ENCODE data around the gene STIMATE. TPM values are rescaled to one million over a fixed set of nuclear protein-coding genes. Genes with fewer than 3 reads are reported as not detected.

Gene STIMATE
- polyA plus RNA-seq, 3 donors = 8.9 to 49.9 (median 11.7) TPM

DNA sequence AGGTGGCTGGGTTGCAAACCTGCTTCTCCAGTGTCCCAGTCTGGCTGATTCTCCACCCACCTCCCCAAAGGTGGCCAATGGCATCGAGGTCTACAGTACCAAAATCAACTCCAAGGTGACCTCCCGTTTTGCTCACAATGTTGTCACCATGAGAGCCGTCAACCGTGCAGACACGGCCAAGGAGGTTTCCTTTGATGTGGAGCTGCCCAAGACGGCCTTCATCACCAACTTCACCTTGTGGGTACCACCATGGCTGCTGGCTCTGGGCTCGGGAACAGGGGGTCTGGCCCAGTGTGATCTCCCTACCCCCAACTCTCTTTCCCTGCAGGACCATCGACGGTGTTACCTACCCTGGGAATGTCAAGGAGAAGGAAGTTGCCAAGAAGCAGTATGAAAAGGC lies 100.9 kb downstream of the STIMATE start:
- Histone ChIP-seq H3K36me3 (replicated peaks in 1 of 2; ENCODE audit: control insufficient read depth in 1 of 2, insufficient read depth in 2 of 2, low read length in 2 of 2) (no peaks in the 10 kb centered on the region), H3K4me3 (replicated peaks in 1 of 3; ENCODE audit: low read depth in 2 of 3, low read length in 3 of 3) (no peak overlapping the region), H3K9me3 (replicated peaks in 1 of 2; ENCODE audit: control insufficient read depth in 1 of 2, insufficient read depth in 1 of 2, low read length in 2 of 2) (no peaks in the 10 kb centered on the region), H3K27me3 (ENCODE audit: control insufficient read depth in 2 of 2, insufficient read depth in 2 of 2, low read length in 2 of 2) (no peaks in the 10 kb centered on the region), H3K9ac (ENCODE audit: insufficient read depth, low read length, poor library complexity, severe bottlenecking) (no peak overlapping the region), H3K4me2 (replicated peaks; ENCODE audit: extremely low read depth, low read length, poor library complexity, severe bottlenecking) (no peak overlapping the region), H3K27ac (ENCODE audit: low read depth in 1 of 2, low read length in 2 of 2) (no peak overlapping the region), H3K79me2 (ENCODE audit: insufficient read depth, low read length) (no peaks in the 10 kb centered on the region), H3K4me1 (ENCODE audit: control insufficient read depth in 1 of 2, insufficient read depth in 2 of 2, low read length in 2 of 2) (peaks cover 10 to 13% of the 10 kb centered on the region in 2 donors), H2AFZ (ENCODE audit: insufficient read depth, low read depth, low read length, poor library complexity, severe bottlenecking) (no peak overlapping the region), H4K20me1 (ENCODE audit: insufficient read depth, low read length) (no peaks in the 10 kb centered on the region)
- TF ChIP-seq, protein P1, sequence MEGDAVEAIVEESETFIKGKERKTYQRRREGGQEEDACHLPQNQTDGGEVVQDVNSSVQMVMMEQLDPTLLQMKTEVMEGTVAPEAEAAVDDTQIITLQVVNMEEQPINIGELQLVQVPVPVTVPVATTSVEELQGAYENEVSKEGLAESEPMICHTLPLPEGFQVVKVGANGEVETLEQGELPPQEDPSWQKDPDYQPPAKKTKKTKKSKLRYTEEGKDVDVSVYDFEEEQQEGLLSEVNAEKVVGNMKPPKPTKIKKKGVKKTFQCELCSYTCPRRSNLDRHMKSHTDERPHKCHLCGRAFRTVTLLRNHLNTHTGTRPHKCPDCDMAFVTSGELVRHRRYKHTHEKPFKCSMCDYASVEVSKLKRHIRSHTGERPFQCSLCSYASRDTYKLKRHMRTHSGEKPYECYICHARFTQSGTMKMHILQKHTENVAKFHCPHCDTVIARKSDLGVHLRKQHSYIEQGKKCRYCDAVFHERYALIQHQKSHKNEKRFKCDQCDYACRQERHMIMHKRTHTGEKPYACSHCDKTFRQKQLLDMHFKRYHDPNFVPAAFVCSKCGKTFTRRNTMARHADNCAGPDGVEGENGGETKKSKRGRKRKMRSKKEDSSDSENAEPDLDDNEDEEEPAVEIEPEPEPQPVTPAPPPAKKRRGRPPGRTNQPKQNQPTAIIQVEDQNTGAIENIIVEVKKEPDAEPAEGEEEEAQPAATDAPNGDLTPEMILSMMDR (IDR thresholded peaks at IDR 0.05) = no peak
- DNase-seq = no peak
- Mint-ChIP-seq H3K4me3 (no peak overlapping the region), H3K27ac (no peak overlapping the region), H3K4me1 (peaks cover 11% of the 10 kb centered on the region), H3K36me3 (no peaks in the 10 kb centered on the region), H3K27me3 (ENCODE audit: low read depth in 3 of 3) (peaks cover 2 to 6% (median 4%) of the 10 kb centered on the region in 3 donors), H3K9me3 (no peaks in the 10 kb centered on the region)
- intact Hi-C loops (cut with micrococcal nuclease) = no loop called here
- WGBS (ENCODE audit: insufficient coverage) = 96% methylated on average over 7 of the region's 9 CpGs

DNA sequence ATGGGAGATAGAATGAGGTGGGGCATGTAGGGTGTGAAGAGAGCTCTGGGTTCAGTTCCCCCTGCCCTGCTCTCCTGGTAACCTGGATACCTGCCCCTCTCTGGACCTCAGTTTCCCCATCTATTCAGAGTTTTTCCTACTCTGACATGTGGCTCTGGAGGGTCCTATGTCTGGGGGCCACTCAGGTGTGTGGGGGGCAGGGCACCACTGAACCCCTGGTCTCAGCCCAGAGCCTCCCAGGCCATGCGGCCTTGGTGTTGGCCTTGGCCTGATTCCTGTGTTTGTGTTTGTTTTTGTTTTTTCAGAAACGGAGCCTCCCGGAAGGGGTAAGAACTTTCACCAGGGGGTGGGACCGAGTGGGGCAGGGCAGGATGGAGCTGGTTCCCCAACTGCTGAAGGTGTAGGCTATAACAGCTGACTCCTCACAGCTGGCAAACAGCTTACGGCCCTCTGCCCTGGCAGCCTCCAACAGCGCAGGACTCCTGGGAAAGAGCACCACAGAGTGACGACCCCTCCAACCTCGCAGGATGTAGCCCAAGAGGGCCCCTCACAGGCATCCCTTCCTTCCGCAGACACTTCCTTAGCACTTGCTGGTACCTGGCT lies 101.9 kb downstream of the STIMATE start:
- Mint-ChIP-seq H3K9me3 (no peaks in the 10 kb centered on the region), H3K4me3 (no peak overlapping the region), H3K27me3 (ENCODE audit: low read depth in 3 of 3) (peaks cover 2 to 4% (median 4%) of the 10 kb centered on the region in 3 donors), H3K4me1 (peaks cover 11% of the 10 kb centered on the region), H3K36me3 (no peaks in the 10 kb centered on the region), H3K27ac (no peak overlapping the region)
- H3K79me2 ChIP-seq (ENCODE audit: insufficient read depth, low read length) = no peaks in the 10 kb centered on the region
- no peak overlapping the region for H3K9ac ChIP-seq (ENCODE audit: insufficient read depth, low read length, poor library complexity, severe bottlenecking)
- no peak overlapping the region for H2AFZ ChIP-seq (ENCODE audit: insufficient read depth, low read depth, low read length, poor library complexity, severe bottlenecking)
- intact Hi-C loops (cut with micrococcal nuclease) = no loop called here
- no peaks in the 10 kb centered on the region for H4K20me1 ChIP-seq (ENCODE audit: insufficient read depth, low read length)
- TF ChIP-seq, protein P1 (IDR thresholded peaks at IDR 0.05) = no peak
- no peak overlapping the region for H3K4me2 ChIP-seq (replicated peaks; ENCODE audit: extremely low read depth, low read length, poor library complexity, severe bottlenecking)
- WGBS (ENCODE audit: insufficient coverage) = 64% methylated on average over 8 of the region's 9 CpGs
- no peak overlapping the region for H3K27ac ChIP-seq (ENCODE audit: low read depth in 1 of 2, low read length in 2 of 2)
- peaks cover 10 to 13% of the 10 kb centered on the region in 2 donors for H3K4me1 ChIP-seq (ENCODE audit: control insufficient read depth in 1 of 2, insufficient read depth in 2 of 2, low read length in 2 of 2)
- no peak for DNase-seq
- H3K27me3 ChIP-seq (ENCODE audit: control insufficient read depth in 2 of 2, insufficient read depth in 2 of 2, low read length in 2 of 2) = no peaks in the 10 kb centered on the region
- no peaks in the 10 kb centered on the region for H3K9me3 ChIP-seq (replicated peaks in 1 of 2; ENCODE audit: control insufficient read depth in 1 of 2, insufficient read depth in 1 of 2, low read length in 2 of 2)
- no peak overlapping the region for H3K4me3 ChIP-seq (replicated peaks in 1 of 3; ENCODE audit: low read depth in 2 of 3, low read length in 3 of 3)
- no peaks in the 10 kb centered on the region for H3K36me3 ChIP-seq (replicated peaks in 1 of 2; ENCODE audit: control insufficient read depth in 1 of 2, insufficient read depth in 2 of 2, low read length in 2 of 2)
